HepG2 (cell line): ENCODE measurements around the gene LEFTY2. TPM values are rescaled to one million over a fixed set of nuclear protein-coding genes. Genes with fewer than 3 reads are reported as not detected.
A peak's percentile ranks its signal among the peaks of the same experiment; 100 is the strongest.

Experiments used
- ASH2L ChIP-seq: fragments of 300-600, 200-600 bp; sonication (generic); IDR thresholded peaks from 2 replicates; pipeline ENCODE4 v1.7.0; 2017; ENCODE audit warnings: low read depth, mild to moderate bottlenecking, moderate library complexity, mixed read lengths, low read length; ENCODE audit not compliant: insufficient read length
- HDAC1 ChIP-seq: sonication (generic); formaldehyde crosslinking; IDR thresholded peaks from 2 replicates; pipeline ENCODE4 v1.5.1; 2020; ENCODE audit warnings: mild to moderate bottlenecking, missing genetic modification reagents
- HMG20A ChIP-seq: IDR thresholded peaks from 2 replicates; pipeline ENCODE4 v1.6.1; 2016; ENCODE audit warnings: borderline replicate concordance
- HNF4G ChIP-seq, 2 experiments: sonication (generic) in 1 of 2; formaldehyde crosslinking in 1 of 2; IDR thresholded peaks; 2 replicates each; pipeline versions ENCODE4 v1.4.0 to v1.6.1; 2011 to 2020; ENCODE audit warnings: borderline replicate concordance in 2 of 2, low read depth in 2 of 2, mild to moderate bottlenecking in 2 of 2, low read length in 1 of 2, missing genetic modification reagents in 1 of 2, moderate library complexity in 1 of 2
- KDM5B ChIP-seq: sonication (generic); formaldehyde crosslinking; IDR thresholded peaks from 2 replicates; pipeline ENCODE4 v1.4.0; 2020; ENCODE audit warnings: missing genetic modification reagents, mild to moderate bottlenecking, borderline replicate concordance
- MED1 ChIP-seq: sonication (generic); formaldehyde crosslinking; IDR thresholded peaks from 2 replicates; pipeline ENCODE4 v1.4.0; 2020; ENCODE audit warnings: missing genetic modification reagents
- NR2F6 ChIP-seq, 2 experiments: IDR thresholded peaks; 2 replicates each; pipeline ENCODE4 v1.6.1; 2016; ENCODE audit warnings: antibody characterized with exemption in 1 of 2, mild to moderate bottlenecking in 1 of 2
- ONECUT2 ChIP-seq: sonication (generic); formaldehyde crosslinking; IDR thresholded peaks from 2 replicates; pipeline ENCODE4 v1.4.0; 2020; ENCODE audit warnings: missing genetic modification reagents
- PCBP1 ChIP-seq: fragments of 200-400 bp; formaldehyde crosslinking; IDR thresholded peaks from 2 replicates; pipeline ENCODE4 v1.6.1; 2017; ENCODE audit warnings: mild to moderate bottlenecking, low read depth, low read length, borderline replicate concordance
- PPARG ChIP-seq: conservative IDR thresholded peaks from 2 replicates; pipeline ENCODE4 v1.6.1; 2016; ENCODE audit warnings: missing biosample characterization, missing genetic modification reagents
- RARA ChIP-seq: IDR thresholded peaks from 2 replicates; pipeline ENCODE4 v1.6.1; 2016; ENCODE audit warnings: missing genetic modification reagents, missing compliant biosample characterization
- RXRA ChIP-seq: sonication (generic); formaldehyde crosslinking; IDR thresholded peaks from 2 replicates; pipeline ENCODE4 v1.5.1; 2020; ENCODE audit warnings: missing genetic modification reagents
- RXRB ChIP-seq: IDR thresholded peaks from 2 replicates; pipeline ENCODE4 v1.6.1; 2016; ENCODE audit warnings: borderline replicate concordance, missing genetic modification reagents, missing compliant biosample characterization
- SP5 ChIP-seq: IDR thresholded peaks from 2 replicates; pipeline ENCODE4 v1.6.1; 2016; ENCODE audit warnings: low read depth, borderline replicate concordance
- TBX2 ChIP-seq: sonication (generic); formaldehyde crosslinking; IDR thresholded peaks from 2 replicates; pipeline ENCODE4 v1.5.0; 2020; ENCODE audit warnings: missing genetic modification reagents, mild to moderate bottlenecking, borderline replicate concordance
- TEAD3 ChIP-seq: optimal IDR thresholded peaks from 2 replicates; pipeline ENCODE3; 2016; ENCODE audit warnings: borderline replicate concordance
- ZBTB7B ChIP-seq: sonication (generic); formaldehyde crosslinking; IDR thresholded peaks from 2 replicates; pipeline ENCODE4 v1.4.0; 2020; ENCODE audit warnings: missing genetic modification reagents
- ZMAT3 ChIP-seq: sonication (generic); formaldehyde crosslinking; conservative IDR thresholded peaks from 2 replicates; pipeline ENCODE4 v1.7.0; 2021; ENCODE audit warnings: missing genetic modification reagents
- polyA plus RNA-seq, 8 experiments: library from polyadenylated mRNA; depleted of rRNA in 3 of 8; stranded (reverse) in 7 of 8; unstranded in 1 of 8; fragments of >200 nt; fragmentation: Illumina TruSeq in 4 of 8; extraction: Trizol in 4 of 8; gene quantifications; 2 replicates each; pipeline versions ENCODE4 v1.2.1 to v1.2.3, GENCODE V29; 2011 to 2016; ENCODE audit warnings: low read depth in 4 of 8, missing spikeins in 1 of 8, mixed read lengths in 1 of 8; ENCODE audit not compliant: insufficient read depth in 1 of 8
- total RNA-seq, 5 experiments: library from RNA; depleted of rRNA; stranded (reverse); fragments of >200 nt; fragmentation: Illumina TruSeq; extraction: Trizol; gene quantifications; 2 replicates each; pipeline ENCODE4 v1.2.3, GENCODE V29; 2016; ENCODE audit warnings: low read depth in 1 of 5
- TF ChIP-seq, protein P1 (sequence below): IDR thresholded peaks from 2 replicates; pipeline ENCODE4 v1.4.0; 2020; ENCODE audit warnings: mild to moderate bottlenecking, missing genetic modification reagents
- TF ChIP-seq, protein P2 (sequence below): sonication (generic); formaldehyde crosslinking; IDR thresholded peaks from 2 replicates; pipeline ENCODE4 v1.4.0; 2020; ENCODE audit warnings: missing genetic modification reagents, borderline replicate concordance
- TF ChIP-seq, protein P3 (sequence below): sonication (generic); formaldehyde crosslinking; IDR thresholded peaks from 2 replicates; pipeline ENCODE4 v1.4.0; 2020; ENCODE audit warnings: missing genetic modification reagents

The LEFTY2 gene
- total and polyA plus RNA-seq, 2 of the 13 experiments (the other 11 are each of a cell fraction or from before 2014, with no cell fraction given) = 0.13 to 0.33 TPM

DNA sequence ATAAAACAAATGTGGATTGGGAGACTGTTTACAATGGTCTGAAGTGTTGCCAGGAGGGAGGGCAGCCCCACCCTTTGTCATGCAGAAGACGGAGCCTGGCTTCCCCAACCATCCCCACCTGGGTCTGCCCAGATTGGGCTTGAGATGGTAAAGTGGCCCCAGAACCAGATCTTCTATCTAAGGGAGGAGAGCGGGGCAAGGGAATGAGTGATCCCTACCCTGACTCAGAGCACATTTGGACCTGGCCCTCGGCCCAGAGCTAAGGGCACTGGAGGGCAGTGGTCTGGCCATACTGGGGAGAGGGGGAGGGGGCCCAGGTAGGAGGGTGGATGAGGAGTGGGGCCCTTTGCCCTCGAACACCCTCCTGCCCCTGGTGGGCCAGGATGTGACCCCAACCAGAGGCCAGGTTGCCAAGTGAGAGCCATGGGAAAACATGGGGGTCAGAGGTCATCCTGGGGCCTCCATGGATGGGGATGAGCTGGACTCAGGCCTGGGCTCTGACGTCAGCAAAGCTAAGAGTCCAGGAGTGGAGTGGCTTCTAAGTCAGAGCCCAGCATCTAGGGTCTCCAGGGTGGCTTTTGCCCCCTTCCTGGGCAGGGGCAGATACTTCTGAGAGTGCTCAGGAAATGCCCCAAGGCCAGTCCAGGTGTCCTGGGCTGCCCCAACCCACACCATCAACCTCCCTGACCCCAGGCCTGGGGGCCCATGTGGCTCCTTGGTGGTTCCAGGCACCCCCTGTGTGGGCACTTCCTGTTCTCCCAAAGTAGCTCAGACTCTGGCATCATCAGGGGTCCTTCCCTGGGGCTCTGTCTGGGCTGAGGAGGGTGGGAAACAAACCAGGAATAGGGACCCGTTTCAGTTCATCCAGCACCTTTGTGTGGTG lies 50.4 kb downstream of the LEFTY2 start (continued):
- TF ChIP-seq HNF4G (IDR thresholded peaks at IDR 0.05; ENCODE audit: borderline replicate concordance, low read depth, low read length) = peak; percentile 58; the same call in 1 of the 2 replicates
- TF ChIP-seq HNF4G (CRISPR knock-in tag; IDR thresholded peaks at IDR 0.05; ENCODE audit: borderline replicate concordance, low read depth) = no peak
- peak; percentile 22 for TF ChIP-seq ASH2L
- 0 out of 2 replicates have a peak, but pooled peaks have one; percentile 23 for TF ChIP-seq SP5
- peak; percentile 73 for TF ChIP-seq HDAC1 (CRISPR knock-in tag)
- TF ChIP-seq RARA = peak; percentile 90
- TF ChIP-seq ONECUT2 (CRISPR knock-in tag) = no peak
- 0 out of 2 replicates have a peak, but pooled peaks have one; percentile 31 for TF ChIP-seq KDM5B (CRISPR knock-in tag)
- peak; percentile 94 for TF ChIP-seq NR2F6 (IDR thresholded peaks at IDR 0.05)
- peak; percentile 96 for TF ChIP-seq NR2F6 (CRISPR knock-in tag; IDR thresholded peaks at IDR 0.05)
- 0 out of 2 replicates have a peak, but pooled peaks have one; percentile 76 for TF ChIP-seq ZBTB7B
- peak; percentile 24; the same call in 1 of the 2 replicates for TF ChIP-seq MED1 (CRISPR knock-in tag)
- peak; percentile 63; the same call in 1 of the 2 replicates for TF ChIP-seq RXRA (CRISPR knock-in tag)
- TF ChIP-seq, protein P1, sequence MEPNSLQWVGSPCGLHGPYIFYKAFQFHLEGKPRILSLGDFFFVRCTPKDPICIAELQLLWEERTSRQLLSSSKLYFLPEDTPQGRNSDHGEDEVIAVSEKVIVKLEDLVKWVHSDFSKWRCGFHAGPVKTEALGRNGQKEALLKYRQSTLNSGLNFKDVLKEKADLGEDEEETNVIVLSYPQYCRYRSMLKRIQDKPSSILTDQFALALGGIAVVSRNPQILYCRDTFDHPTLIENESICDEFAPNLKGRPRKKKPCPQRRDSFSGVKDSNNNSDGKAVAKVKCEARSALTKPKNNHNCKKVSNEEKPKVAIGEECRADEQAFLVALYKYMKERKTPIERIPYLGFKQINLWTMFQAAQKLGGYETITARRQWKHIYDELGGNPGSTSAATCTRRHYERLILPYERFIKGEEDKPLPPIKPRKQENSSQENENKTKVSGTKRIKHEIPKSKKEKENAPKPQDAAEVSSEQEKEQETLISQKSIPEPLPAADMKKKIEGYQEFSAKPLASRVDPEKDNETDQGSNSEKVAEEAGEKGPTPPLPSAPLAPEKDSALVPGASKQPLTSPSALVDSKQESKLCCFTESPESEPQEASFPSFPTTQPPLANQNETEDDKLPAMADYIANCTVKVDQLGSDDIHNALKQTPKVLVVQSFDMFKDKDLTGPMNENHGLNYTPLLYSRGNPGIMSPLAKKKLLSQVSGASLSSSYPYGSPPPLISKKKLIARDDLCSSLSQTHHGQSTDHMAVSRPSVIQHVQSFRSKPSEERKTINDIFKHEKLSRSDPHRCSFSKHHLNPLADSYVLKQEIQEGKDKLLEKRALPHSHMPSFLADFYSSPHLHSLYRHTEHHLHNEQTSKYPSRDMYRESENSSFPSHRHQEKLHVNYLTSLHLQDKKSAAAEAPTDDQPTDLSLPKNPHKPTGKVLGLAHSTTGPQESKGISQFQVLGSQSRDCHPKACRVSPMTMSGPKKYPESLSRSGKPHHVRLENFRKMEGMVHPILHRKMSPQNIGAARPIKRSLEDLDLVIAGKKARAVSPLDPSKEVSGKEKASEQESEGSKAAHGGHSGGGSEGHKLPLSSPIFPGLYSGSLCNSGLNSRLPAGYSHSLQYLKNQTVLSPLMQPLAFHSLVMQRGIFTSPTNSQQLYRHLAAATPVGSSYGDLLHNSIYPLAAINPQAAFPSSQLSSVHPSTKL = peak; percentile 52; the same call in 1 of the 2 replicates
- TF ChIP-seq PCBP1 = 0 out of 2 replicates have a peak, but pooled peaks have one; percentile 73
- TF ChIP-seq RXRB (CRISPR knock-in tag) = peak; percentile 66; the same call in 1 of the 2 replicates
- TF ChIP-seq PPARG (CRISPR knock-in tag) = peak; percentile 74
- peak; percentile 68; the same call in 1 of the 2 replicates for TF ChIP-seq HMG20A
- peak; percentile 17; the same call in 1 of the 2 replicates for TF ChIP-seq TBX2 (CRISPR knock-in tag)
- TF ChIP-seq TEAD3 = peak; percentile 36
- TF ChIP-seq, protein P2, sequence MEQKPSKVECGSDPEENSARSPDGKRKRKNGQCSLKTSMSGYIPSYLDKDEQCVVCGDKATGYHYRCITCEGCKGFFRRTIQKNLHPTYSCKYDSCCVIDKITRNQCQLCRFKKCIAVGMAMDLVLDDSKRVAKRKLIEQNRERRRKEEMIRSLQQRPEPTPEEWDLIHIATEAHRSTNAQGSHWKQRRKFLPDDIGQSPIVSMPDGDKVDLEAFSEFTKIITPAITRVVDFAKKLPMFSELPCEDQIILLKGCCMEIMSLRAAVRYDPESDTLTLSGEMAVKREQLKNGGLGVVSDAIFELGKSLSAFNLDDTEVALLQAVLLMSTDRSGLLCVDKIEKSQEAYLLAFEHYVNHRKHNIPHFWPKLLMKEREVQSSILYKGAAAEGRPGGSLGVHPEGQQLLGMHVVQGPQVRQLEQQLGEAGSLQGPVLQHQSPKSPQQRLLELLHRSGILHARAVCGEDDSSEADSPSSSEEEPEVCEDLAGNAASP (CRISPR knock-in tag) = peak; percentile 63; the same call in 1 of the 2 replicates
- TF ChIP-seq ZMAT3 (CRISPR knock-in tag) = peak; percentile 65; the same call in 1 of the 2 replicates
- TF ChIP-seq, protein P3, sequence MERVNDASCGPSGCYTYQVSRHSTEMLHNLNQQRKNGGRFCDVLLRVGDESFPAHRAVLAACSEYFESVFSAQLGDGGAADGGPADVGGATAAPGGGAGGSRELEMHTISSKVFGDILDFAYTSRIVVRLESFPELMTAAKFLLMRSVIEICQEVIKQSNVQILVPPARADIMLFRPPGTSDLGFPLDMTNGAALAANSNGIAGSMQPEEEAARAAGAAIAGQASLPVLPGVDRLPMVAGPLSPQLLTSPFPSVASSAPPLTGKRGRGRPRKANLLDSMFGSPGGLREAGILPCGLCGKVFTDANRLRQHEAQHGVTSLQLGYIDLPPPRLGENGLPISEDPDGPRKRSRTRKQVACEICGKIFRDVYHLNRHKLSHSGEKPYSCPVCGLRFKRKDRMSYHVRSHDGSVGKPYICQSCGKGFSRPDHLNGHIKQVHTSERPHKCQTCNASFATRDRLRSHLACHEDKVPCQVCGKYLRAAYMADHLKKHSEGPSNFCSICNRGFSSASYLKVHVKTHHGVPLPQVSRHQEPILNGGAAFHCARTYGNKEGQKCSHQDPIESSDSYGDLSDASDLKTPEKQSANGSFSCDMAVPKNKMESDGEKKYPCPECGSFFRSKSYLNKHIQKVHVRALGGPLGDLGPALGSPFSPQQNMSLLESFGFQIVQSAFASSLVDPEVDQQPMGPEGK (CRISPR knock-in tag) = peak; percentile 64; the same call in 1 of the 2 replicates
